Measurements from ENCODE around the gene ZNF568. TPM values are rescaled to one million over a fixed set of nuclear protein-coding genes. Genes with fewer than 3 reads are reported as not detected.

The ZNF568 gene
- 1.3 and 3.0 TPM in 2 replicates for total RNA-seq

GRCh38 chr19:36915992-36916830 lies at the start of gene ZNF568, which contains the start of gene ZNF829:
Gene ZNF568 (plus strand): TSS chr19:36916332. CDS start chr19:36922771, 6,439 bp downstream.
Gene ZNF829 (minus strand): TSS chr19:36916291. CDS start chr19:36915167, 1,124 bp downstream.

Other genes starting within 250 kb of the ZNF568 start
- 2.5 and 4.6 TPM in 2 replicates for gene ZNF461, start 249.5 kb upstream of the ZNF568 start, total RNA-seq
- 3.7 and 4.4 TPM in 2 replicates for gene ZNF567, start 228.7 kb upstream of the ZNF568 start, total RNA-seq
- gene ZNF850, start 143.5 kb upstream of the ZNF568 start, total RNA-seq: 3.0 and 3.9 TPM in 2 replicates
- gene ZNF790, start 77.9 kb upstream of the ZNF568 start, total RNA-seq: 2.9 and 3.1 TPM in 2 replicates
- 0.89 and 3.7 TPM in 2 replicates for gene ZNF345, start 65.5 kb upstream of the ZNF568 start, total RNA-seq
- gene ZNF829, start within 50 bp of the ZNF568 start, total RNA-seq: 1.4 and 1.9 TPM in 2 replicates
- gene ZNF420, start 162.1 kb downstream of the ZNF568 start, total RNA-seq: 2.1 and 2.8 TPM in 2 replicates

Measured in mammary microvascular endothelial cell (primary cell).